Putamen (tissue), 1 donor: Measurements from ENCODE around the gene HDLBP.

Source experiments
- DNase-seq: peaks from one replicate; pipeline ENCODE4 v3.0.0-alpha.2; 2016; ENCODE audit warnings: low spot score

Gene HDLBP

GRCh38 chr2:241249654-241250053 lies 65.8 kb downstream of the HDLBP start:
- no peak for DNase-seq

GRCh38 chr2:241248897-241249296 lies 66.6 kb downstream of the HDLBP start:
- no peak for DNase-seq

- no peak for DNase-seq
Observed at GRCh38 chr2:241248289-241248688, 67.2 kb downstream of the HDLBP start.

GRCh38 chr2:241244368-241244767 lies 71.1 kb downstream of the HDLBP start:
- DNase-seq, result no peak

GRCh38 chr2:241242306-241242705 lies 73.2 kb downstream of the HDLBP start:
- no peak for DNase-seq

- DNase-seq, result no peak
Observed at GRCh38 chr2:241241669-241242068, 73.8 kb downstream of the HDLBP start.

GRCh38 chr2:241240320-241241004 lies 75.0 kb downstream of the HDLBP start:
- no peak for DNase-seq

GRCh38 chr2:241239552-241240202 lies 75.8 kb downstream of the HDLBP start:
- DNase-seq, result no peak

- DNase-seq, result no peak
Observed at GRCh38 chr2:241238693-241239198, 76.7 kb downstream of the HDLBP start.

GRCh38 chr2:241237949-241238371 lies 77.5 kb downstream of the HDLBP start:
- DNase-seq, result no peak

- DNase-seq, result no peak
Observed at GRCh38 chr2:241237047-241237446, 78.4 kb downstream of the HDLBP start.

GRCh38 chr2:241235859-241236593 lies 79.4 kb downstream of the HDLBP start:
- DNase-seq, result no peak

- no peak for DNase-seq
Observed at GRCh38 chr2:241234962-241235740, 80.3 kb downstream of the HDLBP start.

GRCh38 chr2:241234066-241234790 lies 81.2 kb downstream of the HDLBP start:
- DNase-seq, result no peak

GRCh38 chr2:241232736-241233575 lies 82.5 kb downstream of the HDLBP start:
- DNase-seq, result no peak

- DNase-seq, result no peak
Observed at GRCh38 chr2:241230435-241230834, 85.0 kb downstream of the HDLBP start.

- no peak for DNase-seq
Observed at GRCh38 chr2:241229563-241230401, 85.7 kb downstream of the HDLBP start.

- DNase-seq, result no peak
Observed at GRCh38 chr2:241228860-241229516, 86.5 kb downstream of the HDLBP start.
